Measurements from ENCODE around the gene DGCR8.

The DGCR8 gene

DNA sequence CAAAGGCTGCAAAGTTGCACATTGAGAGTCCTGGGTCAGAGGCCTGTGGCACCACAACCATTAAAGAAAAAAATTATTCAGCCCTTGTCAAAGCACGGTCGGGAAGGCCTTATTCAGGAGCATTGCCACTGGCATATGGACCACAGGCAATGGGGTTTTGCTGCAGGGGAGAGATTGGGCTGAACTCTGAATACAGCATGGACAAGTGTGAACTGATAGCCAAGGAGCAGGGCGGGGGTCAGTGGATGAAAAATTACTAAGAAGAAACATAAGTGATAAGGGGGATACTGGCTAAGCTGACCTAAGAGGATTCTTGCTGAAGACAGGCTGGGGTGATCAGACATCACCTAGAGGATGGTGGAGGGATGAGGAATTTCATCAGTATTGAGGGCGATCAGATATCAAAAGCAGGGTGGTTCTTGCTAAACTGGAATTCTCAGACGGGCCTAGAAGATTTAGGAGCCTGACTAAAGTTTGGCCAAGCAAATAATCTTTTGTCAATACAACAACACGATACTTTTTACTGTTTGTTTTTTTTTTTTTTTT lies 3.3 kb upstream of the DGCR8 start:
- ATAC-seq (ENCODE audit: insufficient read depth, low read depth), result no peak
- Histone ChIP-seq H4K20me1 (ENCODE audit: insufficient read depth, low read length) (peaks cover 12% of the 10 kb centered on the region), H3K4me1 (ENCODE audit: insufficient read depth, low read length) (peaks cover 21% of the 10 kb centered on the region), H3K27me3 (ENCODE audit: insufficient read depth, low read length, poor library complexity) (no peaks in the 10 kb centered on the region), H3K9me3 (ENCODE audit: insufficient read depth, low read length, severe bottlenecking) (no peaks in the 10 kb centered on the region), H3K4me3 (ENCODE audit: low read depth in 1 of 2, low read length in 2 of 2) (no peak overlapping the region), H3K36me3 (ENCODE audit: insufficient read depth, low read length) (peaks cover 11% of the 10 kb centered on the region; the same call in 1 of the 2 replicates), H3K4me2 (ENCODE audit: insufficient read depth, low read length) (no peak overlapping the region), H2AFZ (ENCODE audit: low read depth, low read length) (no peak overlapping the region), H3K27ac (ENCODE audit: low read length) (no peak overlapping the region), H3K9ac (ENCODE audit: low read depth, low read length) (no peak overlapping the region), H3K79me2 (ENCODE audit: insufficient read depth, low read length) (peaks cover 23% of the 10 kb centered on the region)
- no peak for DNase-seq
- no peak for TF ChIP-seq EZH2 (IDR thresholded peaks at IDR 0.05; ENCODE audit: borderline replicate concordance, low read depth, low read length, severe bottlenecking)

DNA sequence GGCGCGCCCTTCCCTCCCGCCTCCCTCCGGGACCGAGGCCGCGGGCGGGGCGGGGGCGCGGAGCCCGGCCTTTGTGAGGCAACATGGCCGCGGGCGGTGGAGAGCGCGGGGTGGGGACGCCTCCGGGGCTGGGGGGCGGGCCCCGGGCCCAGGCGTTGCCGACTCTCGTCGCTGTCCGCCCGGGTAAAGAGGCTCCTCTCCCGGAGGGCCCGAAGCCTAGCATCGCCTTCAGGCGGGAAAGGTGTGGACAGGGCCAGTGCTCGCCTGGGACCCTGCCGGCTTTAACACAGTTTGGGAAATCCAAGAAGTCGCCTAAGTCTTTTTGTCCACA lies 369 bp downstream of the DGCR8 start:
- peak overlapping the region; percentile 71 for H2AFZ ChIP-seq (ENCODE audit: low read depth, low read length)
- peaks cover 43% of the 10 kb centered on the region for H3K36me3 ChIP-seq (ENCODE audit: insufficient read depth, low read length)
- peak; percentile 75 for DNase-seq
- peaks cover 56% of the 10 kb centered on the region for H3K4me1 ChIP-seq (ENCODE audit: insufficient read depth, low read length)
- no peaks in the 10 kb centered on the region for H3K27me3 ChIP-seq (ENCODE audit: insufficient read depth, low read length, poor library complexity)
- peak overlapping the region; percentile 97 for H3K4me2 ChIP-seq (ENCODE audit: insufficient read depth, low read length)
- H3K4me3 ChIP-seq (ENCODE audit: low read depth in 1 of 2, low read length in 2 of 2), result peak overlapping the region; percentile 70 to 76; a peak in 3 of 4 replicates
- H3K79me2 ChIP-seq (ENCODE audit: insufficient read depth, low read length), result peaks cover 60% of the 10 kb centered on the region
- no peak for TF ChIP-seq EZH2 (IDR thresholded peaks at IDR 0.05; ENCODE audit: borderline replicate concordance, low read depth, low read length, severe bottlenecking)
- TF ChIP-seq, protein P1, sequence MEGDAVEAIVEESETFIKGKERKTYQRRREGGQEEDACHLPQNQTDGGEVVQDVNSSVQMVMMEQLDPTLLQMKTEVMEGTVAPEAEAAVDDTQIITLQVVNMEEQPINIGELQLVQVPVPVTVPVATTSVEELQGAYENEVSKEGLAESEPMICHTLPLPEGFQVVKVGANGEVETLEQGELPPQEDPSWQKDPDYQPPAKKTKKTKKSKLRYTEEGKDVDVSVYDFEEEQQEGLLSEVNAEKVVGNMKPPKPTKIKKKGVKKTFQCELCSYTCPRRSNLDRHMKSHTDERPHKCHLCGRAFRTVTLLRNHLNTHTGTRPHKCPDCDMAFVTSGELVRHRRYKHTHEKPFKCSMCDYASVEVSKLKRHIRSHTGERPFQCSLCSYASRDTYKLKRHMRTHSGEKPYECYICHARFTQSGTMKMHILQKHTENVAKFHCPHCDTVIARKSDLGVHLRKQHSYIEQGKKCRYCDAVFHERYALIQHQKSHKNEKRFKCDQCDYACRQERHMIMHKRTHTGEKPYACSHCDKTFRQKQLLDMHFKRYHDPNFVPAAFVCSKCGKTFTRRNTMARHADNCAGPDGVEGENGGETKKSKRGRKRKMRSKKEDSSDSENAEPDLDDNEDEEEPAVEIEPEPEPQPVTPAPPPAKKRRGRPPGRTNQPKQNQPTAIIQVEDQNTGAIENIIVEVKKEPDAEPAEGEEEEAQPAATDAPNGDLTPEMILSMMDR (IDR thresholded peaks at IDR 0.05; ENCODE audit: borderline replicate concordance, extremely low read depth, low read length, poor library complexity, severe bottlenecking), result no peak
- peak; percentile 68 for ATAC-seq (ENCODE audit: insufficient read depth, low read depth)
- peak overlapping the region; percentile 85 for H3K9ac ChIP-seq (ENCODE audit: low read depth, low read length)
- H3K9me3 ChIP-seq (ENCODE audit: insufficient read depth, low read length, severe bottlenecking), result no peaks in the 10 kb centered on the region
- peaks cover 44% of the 10 kb centered on the region for H4K20me1 ChIP-seq (ENCODE audit: insufficient read depth, low read length)
- peak overlapping the region; percentile 83 for H3K27ac ChIP-seq (ENCODE audit: low read length)

DNA sequence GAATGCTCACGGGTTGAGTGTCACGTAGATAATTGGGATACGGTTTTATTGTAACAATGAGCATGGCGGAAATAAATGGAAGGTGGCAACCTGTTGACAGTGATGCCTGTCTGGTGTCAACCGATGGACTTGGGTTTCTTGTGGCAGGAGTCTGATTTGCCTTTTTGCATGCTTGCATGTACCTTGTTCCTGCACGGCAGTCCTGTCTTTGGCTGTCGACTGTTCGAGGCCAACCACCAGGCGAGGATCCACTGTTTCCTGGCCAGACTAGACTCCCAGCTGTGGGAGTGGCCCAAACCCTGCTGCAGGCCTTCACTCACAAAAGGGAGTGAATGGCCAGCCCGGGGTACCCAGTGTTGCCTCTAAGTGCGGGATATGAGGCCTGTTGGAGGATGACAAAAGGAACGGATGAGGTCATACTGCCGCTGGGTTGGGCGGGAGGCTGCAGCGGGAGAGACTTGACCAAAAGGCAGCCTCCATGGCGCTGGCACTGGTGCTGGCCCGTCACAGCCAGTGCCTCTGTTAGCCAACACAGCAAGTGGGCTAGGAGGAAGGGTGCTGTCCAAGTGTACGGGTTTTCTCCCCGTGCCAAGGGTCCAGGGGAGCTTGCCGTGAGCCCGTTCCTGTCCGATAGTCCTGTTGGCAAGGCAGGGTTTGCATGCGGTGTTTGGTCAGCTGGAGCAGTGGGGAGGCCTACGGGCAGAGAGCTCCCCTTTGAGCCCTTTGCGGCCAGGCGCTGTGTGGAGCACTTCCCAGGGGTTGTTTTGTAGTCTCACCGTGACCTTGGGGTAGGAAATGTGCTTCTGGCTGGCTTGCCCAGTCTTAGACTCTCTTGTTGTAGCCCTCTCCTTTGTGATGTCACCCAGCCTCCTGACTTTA lies 974 bp downstream of the DGCR8 start:
- ATAC-seq (ENCODE audit: insufficient read depth, low read depth), result peak; percentile 8; the same call in 2 of the 3 replicates
- peak; percentile 33 for DNase-seq
- H3K4me1 ChIP-seq (ENCODE audit: insufficient read depth, low read length), result peaks cover 56% of the 10 kb centered on the region

DNA sequence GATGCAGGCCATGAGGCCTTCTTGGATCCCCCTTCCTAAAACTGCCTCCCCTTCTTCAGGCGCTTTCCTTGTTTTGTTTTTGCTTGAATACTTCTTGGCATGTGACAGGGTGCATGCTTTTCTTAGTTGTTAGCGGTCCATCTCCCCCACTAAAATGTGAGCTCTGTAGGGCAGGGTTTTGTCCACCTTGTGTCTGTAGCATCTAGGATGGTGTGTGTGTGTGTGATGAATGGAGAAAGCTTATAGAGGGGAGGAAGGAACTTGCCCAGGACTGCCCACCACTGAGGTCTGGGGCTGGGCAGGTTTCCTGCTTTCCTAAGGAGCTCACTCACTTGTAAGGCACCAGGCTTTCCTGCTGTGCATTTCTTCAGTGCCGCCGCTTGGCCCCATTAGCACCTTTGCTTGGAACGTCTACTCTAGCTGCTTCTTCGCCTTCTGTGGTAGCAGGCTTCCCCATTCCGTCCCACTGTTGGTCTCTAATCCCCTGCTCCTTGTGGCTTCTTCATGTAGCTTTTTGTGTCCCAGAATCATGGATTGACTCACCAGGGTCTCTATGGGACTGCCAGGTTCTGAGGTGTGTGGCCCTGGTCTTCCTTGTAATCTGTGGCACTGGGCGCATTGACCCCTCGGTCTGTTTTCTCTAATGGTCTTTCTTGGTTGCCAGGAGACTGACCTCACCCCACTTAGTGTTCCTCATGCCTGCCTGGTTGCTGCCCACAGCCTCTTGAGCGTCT lies 3.3 kb downstream of the DGCR8 start:
- Histone ChIP-seq H3K4me1 (ENCODE audit: insufficient read depth, low read length) (peaks cover 56% of the 10 kb centered on the region), H3K36me3 (ENCODE audit: insufficient read depth, low read length) (peaks cover 72% of the 10 kb centered on the region), H3K4me2 (ENCODE audit: insufficient read depth, low read length) (peak overlapping the region; percentile 97), H3K27ac (ENCODE audit: low read length) (no peak overlapping the region), H3K79me2 (ENCODE audit: insufficient read depth, low read length) (peaks cover 89% of the 10 kb centered on the region), H3K9me3 (ENCODE audit: insufficient read depth, low read length, severe bottlenecking) (no peaks in the 10 kb centered on the region), H3K4me3 (ENCODE audit: low read depth in 1 of 2, low read length in 2 of 2) (peak overlapping the region in 1 of 2 experiments; percentile 36; a peak in 2 of 4 replicates), H2AFZ (ENCODE audit: low read depth, low read length) (no peak overlapping the region), H4K20me1 (ENCODE audit: insufficient read depth, low read length) (peaks cover 73% of the 10 kb centered on the region), H3K9ac (ENCODE audit: low read depth, low read length) (peak overlapping the region; percentile 35), H3K27me3 (ENCODE audit: insufficient read depth, low read length, poor library complexity) (no peaks in the 10 kb centered on the region)
- no peak for DNase-seq
- ATAC-seq (ENCODE audit: insufficient read depth, low read depth), result no peak
- TF ChIP-seq EZH2 (IDR thresholded peaks at IDR 0.05; ENCODE audit: borderline replicate concordance, low read depth, low read length, severe bottlenecking), result no peak
- TF ChIP-seq, protein P1 (IDR thresholded peaks at IDR 0.05; ENCODE audit: borderline replicate concordance, extremely low read depth, low read length, poor library complexity, severe bottlenecking), result no peak

More for the DNA sequence above, 974 bp downstream of the DGCR8 start:
- peak overlapping the region; percentile 69 for H2AFZ ChIP-seq (ENCODE audit: low read depth, low read length)
- peaks cover 50% of the 10 kb centered on the region for H4K20me1 ChIP-seq (ENCODE audit: insufficient read depth, low read length)
- H3K27ac ChIP-seq (ENCODE audit: low read length), result peak overlapping the region; percentile 83
- H3K9ac ChIP-seq (ENCODE audit: low read depth, low read length), result peak overlapping the region; percentile 85
- H3K4me3 ChIP-seq (ENCODE audit: low read depth in 1 of 2, low read length in 2 of 2), result peak overlapping the region; percentile 70 to 76
- peaks cover 66% of the 10 kb centered on the region for H3K79me2 ChIP-seq (ENCODE audit: insufficient read depth, low read length)
- no peaks in the 10 kb centered on the region for H3K27me3 ChIP-seq (ENCODE audit: insufficient read depth, low read length, poor library complexity)
- peaks cover 49% of the 10 kb centered on the region for H3K36me3 ChIP-seq (ENCODE audit: insufficient read depth, low read length)
- H3K9me3 ChIP-seq (ENCODE audit: insufficient read depth, low read length, severe bottlenecking), result no peaks in the 10 kb centered on the region
- peak overlapping the region; percentile 97 for H3K4me2 ChIP-seq (ENCODE audit: insufficient read depth, low read length)
- TF ChIP-seq EZH2 (IDR thresholded peaks at IDR 0.05; ENCODE audit: borderline replicate concordance, low read depth, low read length, severe bottlenecking), result no peak
